PC-3 (cell line): ENCODE results near the gene WDR89. TPM values are rescaled to one million over a fixed set of nuclear protein-coding genes. Genes with fewer than 3 reads are reported as not detected.

Experiments used
- ATAC-seq: fragments of 200-7000 bp; cut with Tn5 transposase; 2 replicates; pipeline ENCODE4 v1.9.1; 2020; ENCODE audit warnings: mild to moderate bottlenecking, moderate library complexity
- BruUV-seq: library from RNA; stranded (reverse); fragments of 400-500 nt; replicated peaks from 2 replicates; lab custom pipeline; 2021; lab: Mats Ljungman, UMichigan
- CTCF ChIA-PET: fragments of 300-600 bp; sonication (Branson Sonifier 250); formaldehyde crosslinking; loops from one replicate; lab custom pipeline; 2022; ENCODE audit warnings: antibody characterized with exemption; lab: Charles Lee
- POLR2A ChIA-PET: fragments of 300-600 bp; sonication (Branson Sonifier 250); formaldehyde crosslinking; loops from one replicate; lab custom pipeline; 2022; ENCODE audit warnings: antibody characterized with exemption; ENCODE audit not compliant: unreplicated experiment; lab: Charles Lee
- DNase-seq: peaks from one replicate; pipeline ENCODE4 v3.0.0-alpha.2; 2015
- H2AFZ ChIP-seq: fragments of 300-600 bp; sonication (generic); 2 replicates; pipeline ENCODE4 v1.6.0; 2016; ENCODE audit warnings: antibody characterized with exemption, low read length
- H3F3A ChIP-seq: fragments of 300-600 bp; sonication (generic); one replicate; pipeline ENCODE4 v1.6.0; 2017; ENCODE audit warnings: antibody characterized with exemption, low read length, control low read depth, mild to moderate bottlenecking; ENCODE audit not compliant: unreplicated experiment
- H3K27ac ChIP-seq: fragments of 300-600 bp; sonication (generic); 2 replicates; pipeline ENCODE4 v1.5.1; 2016; ENCODE audit warnings: mild to moderate bottlenecking, low read length
- H3K27me3 ChIP-seq: fragments of 300-600 bp; sonication (generic); 2 replicates; pipeline ENCODE4 v1.6.1; 2016; ENCODE audit warnings: low read length, mixed read lengths
- H3K36me3 ChIP-seq: fragments of 300-600 bp; sonication (generic); 2 replicates; pipeline ENCODE4 v1.6.1; 2016; ENCODE audit warnings: low read depth, mixed run types, low read length, mixed read lengths
- H3K4me1 ChIP-seq: fragments of 300-600 bp; sonication (generic); 2 replicates; pipeline ENCODE4 v1.5.1; 2016; ENCODE audit warnings: low read length; ENCODE audit not compliant: insufficient read depth
- H3K4me2 ChIP-seq: fragments of 300-600 bp; sonication (generic); 2 replicates; pipeline ENCODE4 v1.6.0; 2016; ENCODE audit warnings: low read length
- H3K4me3 ChIP-seq: fragments of 300-600 bp; sonication (generic); 2 replicates; pipeline ENCODE4 v1.5.1; 2016; ENCODE audit warnings: mild to moderate bottlenecking, low read length, mixed read lengths
- H3K79me2 ChIP-seq: fragments of 300-600 bp; sonication (generic); 2 replicates; pipeline ENCODE4 v1.6.1; 2017; ENCODE audit warnings: low read length, mixed read lengths
- H3K9ac ChIP-seq: fragments of 300-600 bp; sonication (generic); 2 replicates; pipeline ENCODE4 v1.6.0; 2016; ENCODE audit warnings: mild to moderate bottlenecking, low read length
- H3K9me2 ChIP-seq: fragments of 300-600 bp; sonication (generic); replicated peaks from 2 replicates; pipeline ENCODE4 v1.6.1; 2016; ENCODE audit warnings: mixed run types, low read length, mixed read lengths
- H3K9me3 ChIP-seq: fragments of 300-600 bp; sonication (generic); 2 replicates; pipeline ENCODE4 v1.6.1; 2016; ENCODE audit warnings: low read length, mixed read lengths
- H4K20me1 ChIP-seq: fragments of 300-600 bp; sonication (generic); 2 replicates; pipeline ENCODE4 v1.6.1; 2016; ENCODE audit warnings: low read length, mixed read lengths
- CTCF ChIP-seq: fragments of 300-600 bp; sonication (generic); conservative IDR thresholded peaks from 2 replicates; pipeline ENCODE4 v1.5.1; 2017; ENCODE audit warnings: antibody characterized with exemption, low read depth, mild to moderate bottlenecking, low read length
- EZH2 ChIP-seq: fragments of 300-600 bp; sonication (generic); IDR thresholded peaks from one replicate; pipeline ENCODE4 v1.6.1; 2017; ENCODE audit warnings: antibody characterized with exemption, mild to moderate bottlenecking, low read length; ENCODE audit not compliant: unreplicated experiment
- EZH2phosphoT487 ChIP-seq: fragments of 300-600 bp; sonication (generic); IDR thresholded peaks from 2 replicates; pipeline ENCODE4 v1.6.1; 2018; ENCODE audit warnings: mild to moderate bottlenecking, antibody characterized with exemption, low read length, borderline replicate concordance
- intact Hi-C: fragments of 100-400 bp; cut with micrococcal nuclease; formaldehyde crosslinking; loops from 2 replicates; pipeline ENCODE4 v1.9.0; 2023
- total RNA-seq: library from RNA; depleted of rRNA; stranded (reverse); fragments of >200 nt; gene quantifications from 2 replicates; pipeline ENCODE4 v1.2.3, GENCODE V29; 2014

Gene WDR89
- total RNA-seq, 1 experiment from 2014 or later, result 19.0 TPM

- Histone ChIP-seq H4K20me1 (no peaks in the 10 kb centered on the region), H3K9ac (no peak overlapping the region), H3K4me1 (no peaks in the 10 kb centered on the region), H3K9me2 (no peaks in the 10 kb centered on the region), H3K4me2 (no peak overlapping the region), H2AFZ (0 out of 2 replicates have a peak overlapping the region, but pooled peaks have one; percentile 42), H3K27ac (no peak overlapping the region), H3K79me2 (no peaks in the 10 kb centered on the region), H3K27me3 (no peaks in the 10 kb centered on the region), H3F3A (no peaks in the 10 kb centered on the region), H3K9me3 (no peaks in the 10 kb centered on the region), H3K4me3 (no peak overlapping the region), H3K36me3 (no peaks in the 10 kb centered on the region)
- ChIA-PET CTCF (no interaction called here), POLR2A (no interaction called here)
- TF ChIP-seq EZH2phosphoT487 (no peak), EZH2 (no peak), CTCF (no peak)
- BruUV-seq, result no TSS peak
- no peak for DNase-seq
- ATAC-seq, result no peak
- intact Hi-C loops, result no loop called here
These were observed 60.2 kb downstream of the WDR89 start for GRCh38 chr14:63581491-63581890.

GRCh38 chr14:63578300-63578699 is 63.4 kb downstream of the WDR89 start:
- Histone ChIP-seq H3K9me3 (no peaks in the 10 kb centered on the region), H3K79me2 (no peaks in the 10 kb centered on the region), H3F3A (no peaks in the 10 kb centered on the region), H4K20me1 (no peaks in the 10 kb centered on the region), H2AFZ (no peak overlapping the region), H3K4me3 (no peak overlapping the region), H3K9me2 (no peaks in the 10 kb centered on the region), H3K4me1 (no peaks in the 10 kb centered on the region), H3K27ac (no peak overlapping the region), H3K27me3 (no peaks in the 10 kb centered on the region), H3K36me3 (no peaks in the 10 kb centered on the region), H3K4me2 (no peak overlapping the region), H3K9ac (no peak overlapping the region)
- ATAC-seq (no peak), DNase-seq (no peak)
- POLR2A ChIA-PET, result no interaction called here
- no peak for TF ChIP-seq EZH2
- no peak for TF ChIP-seq CTCF
- TF ChIP-seq EZH2phosphoT487, result no peak
- intact Hi-C loops, result no loop called here
- CTCF ChIA-PET, result interaction anchor here (0.6 kb wide), 1 partner anchor 29 kb away, joined by 4 read pairs; no protein-coding TSS in a partner anchor
- no TSS peak for BruUV-seq

GRCh38 chr14:63573581-63573980 is 68.1 kb downstream of the WDR89 start:
- H3K9me3 ChIP-seq, result no peaks in the 10 kb centered on the region
- DNase-seq (peak; percentile 11), ATAC-seq (peak; percentile 50)
- no peaks in the 10 kb centered on the region for H3K4me1 ChIP-seq
- intact Hi-C loops, result no loop called here
- no peaks in the 10 kb centered on the region for H3K9me2 ChIP-seq
- no peaks in the 10 kb centered on the region for H4K20me1 ChIP-seq
- H3K36me3 ChIP-seq, result no peaks in the 10 kb centered on the region
- POLR2A ChIA-PET, result interaction anchor here (0.6 kb wide), 2 partner anchors 1015 to 1648 kb away, joined by 3 read pairs; no protein-coding TSS in a partner anchor
- no peaks in the 10 kb centered on the region for H3K27me3 ChIP-seq
- no peak for TF ChIP-seq EZH2
- TF ChIP-seq CTCF, result no peak
- TF ChIP-seq EZH2phosphoT487, result no peak
- H3K4me2 ChIP-seq, result no peak overlapping the region
- H2AFZ ChIP-seq, result no peak overlapping the region
- H3K79me2 ChIP-seq, result no peaks in the 10 kb centered on the region
- H3K9ac ChIP-seq, result no peak overlapping the region
- H3K4me3 ChIP-seq, result no peak overlapping the region
- H3F3A ChIP-seq, result no peaks in the 10 kb centered on the region
- no peak overlapping the region for H3K27ac ChIP-seq
- CTCF ChIA-PET, result interaction anchor here (0.8 kb wide), 1 partner anchor 65 kb away, joined by 7 read pairs; no protein-coding TSS in a partner anchor
- BruUV-seq, result no TSS peak
